HG03060 (cell line): ENCODE data around the gene LIMD2.
"Not testable (repeated sequence)": the region's sequence is repeated elsewhere in the genome, so short reads cannot be mapped to it uniquely, and the experiment has no call there.

Source experiments
- ATAC-seq: cut with Tn5 transposase; IDR thresholded peaks from one replicate; pipeline ENCODE4 v1.9.1; 2021; ENCODE audit warnings: low read depth, moderate number of reproducible peaks; ENCODE audit not compliant: unreplicated experiment

Gene LIMD2

DNA sequence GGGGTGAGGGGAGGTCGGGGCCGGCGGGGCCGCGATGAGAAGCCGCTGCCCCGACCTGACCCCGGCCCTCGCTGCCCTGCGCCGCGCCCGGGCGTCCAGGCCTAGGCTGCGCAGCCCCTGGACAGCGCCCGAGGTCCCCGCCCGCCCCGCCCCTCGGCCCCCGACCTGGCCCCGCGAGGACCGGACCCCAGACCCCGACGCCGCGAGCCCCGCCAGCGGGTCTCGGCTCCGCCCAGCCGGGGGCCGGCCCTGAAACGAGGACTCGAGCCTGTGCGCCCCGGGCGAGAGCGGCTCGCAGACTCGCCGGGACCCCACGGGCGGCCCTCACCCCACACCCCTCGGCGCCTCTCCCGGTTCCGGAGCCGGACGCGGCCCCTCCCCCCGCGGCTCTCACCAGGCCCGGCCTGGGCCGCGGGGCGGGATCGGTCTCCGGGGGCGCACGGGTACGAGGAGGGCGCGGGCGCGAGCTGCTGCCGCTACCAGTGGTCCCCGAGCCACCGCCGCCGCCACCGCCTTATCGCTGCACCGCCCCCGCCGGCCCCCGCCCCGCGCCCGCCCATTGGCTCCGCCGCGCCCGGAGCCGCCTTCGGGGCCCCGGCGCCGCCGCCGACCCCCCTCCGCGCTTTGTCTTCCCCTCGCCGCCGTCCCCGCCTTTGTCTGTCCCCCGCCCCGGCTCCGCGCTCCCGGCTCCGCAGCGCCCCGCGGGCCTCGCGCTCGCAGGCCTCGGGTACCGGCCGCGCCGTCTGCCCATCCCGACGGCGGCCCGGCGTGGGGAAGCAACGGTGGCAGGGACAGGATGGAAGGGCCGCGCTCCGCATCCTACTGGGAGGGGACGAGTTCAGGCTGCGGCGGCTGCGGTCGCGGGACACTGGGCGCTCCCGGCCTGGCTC lies at the start of gene LIMD2:
TSS of gene LIMD2 (minus strand) at position 488 of the 890 bp plus-strand sequence. CDS start 827 bp downstream, outside the sequence.
- no peak for ATAC-seq

DNA sequence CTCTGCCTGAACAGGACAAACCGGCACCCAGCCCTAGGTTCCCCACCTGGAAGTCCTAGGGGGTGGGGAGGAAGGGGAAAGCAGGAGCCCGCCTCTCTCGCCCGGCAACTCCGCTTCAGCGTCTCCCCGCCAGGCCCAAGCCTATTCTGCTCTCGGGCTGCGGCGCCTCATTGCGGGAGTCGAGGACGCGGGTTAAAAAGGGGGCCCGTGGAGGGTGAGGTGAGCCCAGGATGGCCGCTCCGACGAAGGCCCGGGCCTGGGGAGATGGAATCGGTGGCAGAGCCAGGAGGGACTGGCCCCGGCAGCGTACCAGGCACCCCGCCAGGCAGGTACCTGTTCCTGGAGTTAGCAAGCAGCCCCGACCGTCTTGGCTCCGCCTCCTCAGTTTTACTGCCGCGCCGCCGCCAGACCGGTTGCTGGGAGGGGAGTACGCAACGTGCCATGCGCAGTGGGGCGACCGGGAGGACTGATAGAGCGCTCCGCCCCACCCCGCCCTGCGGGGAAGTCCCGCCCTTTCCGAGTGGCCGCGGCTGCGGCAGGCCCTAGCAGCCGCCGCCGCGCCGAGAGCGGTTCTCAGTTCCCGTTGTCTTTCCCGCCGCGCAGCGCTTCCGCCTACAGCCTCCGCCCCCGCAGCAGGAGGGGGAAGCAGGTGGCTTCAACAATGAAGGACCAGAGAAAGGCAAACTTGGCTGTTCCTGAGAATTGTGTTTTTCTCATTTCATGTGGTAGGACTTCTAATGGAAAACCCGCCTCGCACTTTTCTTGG lies 41.7 kb upstream of the LIMD2 start, which contains the start of gene STRADA:
TSS of gene STRADA (minus strand) at position 392 of the 766 bp plus-strand sequence. CDS start 13,430 bp downstream, outside the sequence.
- peak; percentile 79 for ATAC-seq

DNA sequence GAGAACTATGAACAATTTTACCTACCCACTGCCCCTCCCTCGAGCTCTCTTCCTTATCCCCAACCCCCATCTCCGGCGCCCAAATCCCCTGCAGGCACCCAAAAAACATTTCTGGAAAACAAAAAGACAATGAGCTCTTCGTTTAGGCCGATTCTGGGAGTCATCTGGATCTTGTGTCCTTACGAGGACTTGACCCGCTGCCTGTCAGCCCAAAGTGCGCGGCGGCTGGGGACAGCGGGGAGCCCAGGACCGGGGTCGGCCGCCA lies 41.1 kb upstream of the LIMD2 start:
- no peak for ATAC-seq

DNA sequence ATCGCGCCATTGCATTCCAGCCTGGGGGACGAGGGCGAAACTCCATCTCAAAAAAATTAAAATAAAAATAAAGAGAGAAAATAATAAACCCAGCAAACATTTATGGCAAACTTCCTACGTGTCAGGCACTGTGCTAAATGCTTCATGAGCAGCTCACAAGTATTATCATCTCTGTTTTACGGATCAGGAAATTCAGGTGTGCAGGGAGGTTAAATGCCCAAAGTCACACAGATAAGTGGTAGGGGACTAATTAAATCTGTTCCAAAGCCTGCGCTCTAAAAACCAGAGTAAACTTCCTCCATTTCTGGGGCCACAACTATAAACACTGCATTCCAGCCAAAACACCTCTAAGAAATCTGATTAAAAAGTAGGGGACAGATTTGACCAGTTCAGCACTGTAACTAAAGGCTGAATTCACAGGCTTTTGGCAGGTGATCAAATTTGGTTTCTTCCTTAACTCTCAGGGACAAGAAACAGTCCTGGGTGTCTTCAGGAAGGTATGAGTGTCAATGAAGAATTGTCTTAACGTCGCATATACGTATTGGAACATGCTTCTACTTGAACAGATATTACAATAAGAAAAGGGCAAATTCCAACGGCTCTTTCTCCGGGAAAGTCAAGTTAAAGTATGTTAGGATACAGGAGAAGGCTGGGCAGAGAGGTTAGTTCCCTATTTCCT lies 40.7 kb upstream of the LIMD2 start:
- no peak for ATAC-seq

DNA sequence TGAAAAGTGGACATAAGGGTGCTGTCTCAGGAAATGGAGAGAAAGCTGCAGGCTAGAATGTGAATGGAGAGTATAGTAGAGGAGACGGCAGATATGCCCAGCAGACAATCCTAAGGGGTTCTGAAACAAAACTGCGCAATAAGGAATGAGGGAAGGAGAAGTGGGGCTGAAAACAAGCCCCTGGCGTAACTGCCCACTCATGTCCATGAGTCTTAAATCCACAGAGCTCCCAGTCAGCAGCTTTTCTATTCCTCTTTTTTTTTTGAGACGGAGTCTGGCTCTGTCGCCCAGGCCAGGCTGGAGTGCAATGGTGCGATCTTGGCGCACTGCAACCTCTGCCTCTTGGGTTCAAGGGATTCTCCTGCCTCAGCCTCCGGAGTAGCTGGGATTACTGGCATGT lies 35.8 kb upstream of the LIMD2 start:
- no peak for ATAC-seq

DNA sequence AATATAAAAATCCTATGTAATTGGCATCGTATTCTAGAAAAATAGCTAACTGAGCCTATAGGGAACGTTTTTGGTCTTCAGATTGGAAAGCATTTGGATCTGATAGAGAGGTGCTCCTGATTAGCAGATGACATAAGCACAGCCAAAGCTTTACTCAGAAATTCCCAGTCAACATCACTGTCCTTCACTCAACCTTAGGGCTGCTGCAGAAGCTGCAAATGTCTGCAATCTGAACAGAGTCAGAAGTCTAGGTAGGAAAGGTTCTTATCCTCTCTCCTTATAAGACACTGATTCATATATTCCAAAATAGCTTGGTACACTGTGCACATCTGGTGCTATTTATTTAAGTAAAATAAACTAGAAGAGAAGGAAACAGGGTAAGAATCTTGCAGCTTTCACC lies 22.5 kb upstream of the LIMD2 start:
- ATAC-seq, result no peak

DNA sequence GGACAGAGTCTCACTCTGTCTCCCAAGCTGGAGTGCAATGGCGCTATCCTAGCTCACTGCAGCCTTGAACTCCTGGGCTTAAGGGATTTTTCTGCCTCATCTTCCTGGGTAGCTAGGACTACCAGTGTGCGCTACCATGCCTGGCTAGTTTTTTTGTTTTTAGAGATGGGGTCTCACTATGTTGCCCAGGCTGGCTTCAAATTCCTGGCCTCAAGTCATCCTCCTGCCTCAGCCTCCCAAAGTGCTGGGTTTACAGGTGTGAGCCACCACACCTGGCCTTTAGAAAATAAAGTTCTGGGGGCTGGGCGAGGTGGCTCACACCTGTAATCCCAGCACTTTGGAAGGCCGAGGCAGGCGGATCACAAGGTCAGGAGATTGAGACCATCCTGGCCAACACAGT lies 20.3 kb upstream of the LIMD2 start:
- ATAC-seq, result not testable (repeated sequence)

DNA sequence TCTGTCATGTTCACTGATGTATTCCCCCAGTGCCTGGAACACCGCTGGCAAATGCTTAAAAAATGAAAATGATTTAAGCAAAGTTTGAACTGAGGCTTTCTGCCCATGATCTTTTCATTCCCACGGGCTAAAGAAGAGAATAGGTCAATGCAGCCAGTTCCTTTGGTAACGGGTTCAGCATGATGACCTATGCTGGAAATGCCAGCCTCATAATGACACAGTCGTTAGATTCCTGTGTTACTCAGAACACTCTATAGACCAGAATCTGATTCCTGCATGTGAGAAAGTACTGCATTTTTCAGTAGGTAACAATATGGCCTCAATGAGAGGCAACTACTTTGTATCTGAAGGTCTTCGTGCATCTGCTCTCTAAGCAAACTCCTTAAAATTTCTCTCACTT lies 19.1 kb upstream of the LIMD2 start:
- ATAC-seq, result no peak

DNA sequence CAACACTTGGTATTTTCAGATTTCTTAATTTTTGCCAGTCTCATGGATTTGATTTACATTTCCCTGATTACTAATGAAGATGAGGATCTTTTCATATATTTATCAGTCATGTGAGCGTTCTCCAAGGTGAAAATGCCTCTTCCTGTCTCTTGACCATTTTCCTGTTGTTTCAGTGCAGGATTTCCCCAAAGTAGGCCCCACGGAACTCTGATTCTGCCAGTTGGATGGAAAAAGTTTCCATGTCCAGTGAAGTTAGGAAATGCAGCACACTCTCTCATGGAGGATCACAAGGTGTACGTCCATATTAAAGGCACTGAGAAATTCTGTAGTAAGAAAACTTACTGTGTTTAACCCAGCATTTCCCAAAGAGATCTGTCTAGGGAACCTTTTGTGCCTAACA lies 16.5 kb upstream of the LIMD2 start:
- no peak for ATAC-seq

DNA sequence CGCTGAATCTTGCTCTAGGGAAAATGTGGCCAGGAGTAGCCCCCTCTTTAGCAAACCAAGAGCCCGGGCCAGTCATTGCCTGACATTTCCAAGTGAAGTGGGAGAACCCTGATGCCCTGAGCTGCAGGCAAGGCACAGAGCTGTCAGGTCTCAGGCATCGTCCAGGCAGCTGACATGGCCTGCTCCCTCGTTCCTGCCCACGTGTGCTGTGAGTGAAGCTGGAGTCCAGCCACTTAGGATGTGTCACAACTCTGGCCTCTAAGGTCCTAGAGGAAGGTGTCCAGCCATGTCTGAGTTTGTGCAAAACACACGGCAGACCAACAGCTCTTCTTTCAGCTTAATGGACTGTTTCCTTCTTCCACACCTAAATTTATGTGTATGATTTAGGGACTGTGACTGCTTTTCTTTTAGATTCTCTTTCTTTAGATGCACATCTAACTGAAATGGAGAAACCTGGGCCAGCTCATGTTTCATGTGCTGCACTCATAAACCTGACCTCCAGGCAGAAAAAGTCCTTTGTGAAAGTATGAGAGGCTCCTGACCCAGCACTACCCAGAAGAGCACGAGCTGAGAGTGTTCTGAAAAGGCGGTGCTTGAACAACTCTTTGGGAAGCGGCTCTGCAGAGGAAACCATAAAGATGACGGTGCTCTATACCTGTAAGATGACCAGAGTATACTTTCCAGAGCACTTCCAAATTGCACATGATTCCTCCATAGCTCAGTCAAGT lies 14.8 kb upstream of the LIMD2 start:
- ATAC-seq, result no peak

DNA sequence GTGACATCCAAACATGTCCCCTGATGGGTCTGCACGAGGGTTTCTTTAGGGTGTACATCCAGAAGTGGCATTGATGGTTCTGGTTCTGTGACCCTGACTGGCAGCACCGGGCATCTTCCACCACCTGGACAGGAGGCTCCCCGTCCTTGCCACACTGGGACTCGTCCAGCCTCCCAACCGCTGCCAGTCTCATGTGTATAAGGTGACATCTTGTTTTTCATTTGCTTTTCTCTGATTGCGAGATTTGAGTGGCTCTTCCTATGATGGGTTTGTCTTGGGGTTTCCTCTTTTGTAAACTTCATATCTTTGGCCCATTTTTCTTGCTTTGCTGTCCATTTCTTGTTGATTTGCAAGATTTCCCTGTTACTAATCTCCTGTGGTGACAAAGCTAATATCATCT lies 9.2 kb upstream of the LIMD2 start:
- ATAC-seq, result no peak

DNA sequence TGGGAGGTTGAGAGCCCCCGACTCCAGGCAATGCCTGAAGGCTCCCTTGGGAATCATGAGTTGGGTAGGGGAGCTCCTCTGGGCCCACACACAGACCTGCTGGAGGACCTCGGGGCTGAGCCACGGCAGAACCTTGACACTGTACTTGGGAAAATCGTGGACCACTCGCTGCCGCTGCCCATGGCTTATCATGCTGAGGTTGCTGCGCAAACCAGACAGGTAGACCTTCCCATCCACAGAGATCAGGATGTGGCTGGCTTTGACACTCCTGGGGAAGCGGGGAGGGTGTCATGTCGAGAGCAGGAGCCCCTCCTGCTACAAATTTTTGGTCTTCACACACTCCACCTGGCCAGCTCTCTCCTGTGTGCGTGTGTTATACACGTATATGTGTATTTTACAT lies 7.2 kb upstream of the LIMD2 start:
- no peak for ATAC-seq

DNA sequence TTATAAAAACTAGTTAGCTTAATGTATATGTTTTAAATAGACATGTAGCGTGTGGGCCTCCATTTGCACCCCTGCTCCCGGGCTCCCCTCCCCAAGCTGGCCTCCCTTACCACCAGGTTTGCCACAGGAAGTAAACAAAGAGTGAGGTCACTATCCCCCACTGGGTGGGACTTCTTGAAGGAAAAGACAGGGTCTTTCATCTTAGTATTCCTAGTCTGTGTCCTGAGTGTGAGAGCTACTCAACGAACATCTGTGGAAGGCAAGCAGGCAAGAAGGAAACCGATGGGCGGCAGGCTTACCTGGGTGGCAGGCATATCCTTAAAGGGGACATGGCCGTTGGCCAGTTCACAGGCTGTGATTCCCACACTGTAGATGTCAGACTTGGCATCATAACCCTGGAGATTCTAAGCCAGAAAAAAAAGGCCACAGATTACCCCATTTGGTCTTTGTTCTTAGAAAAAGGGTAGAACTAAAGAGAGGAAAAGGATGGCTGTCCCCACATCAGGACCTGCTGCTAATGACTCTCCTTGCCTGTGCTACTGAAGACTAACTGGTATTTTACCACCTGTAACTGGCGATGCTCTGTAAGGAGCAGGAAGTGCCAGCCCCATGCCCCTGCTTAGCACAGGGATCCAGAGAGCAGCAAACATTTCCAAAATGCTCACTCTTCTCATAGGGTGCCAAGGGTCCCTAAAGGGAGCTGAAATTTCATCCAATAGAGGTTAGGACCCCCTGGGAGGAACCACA lies 6.6 kb upstream of the LIMD2 start:
- ATAC-seq, result no peak

DNA sequence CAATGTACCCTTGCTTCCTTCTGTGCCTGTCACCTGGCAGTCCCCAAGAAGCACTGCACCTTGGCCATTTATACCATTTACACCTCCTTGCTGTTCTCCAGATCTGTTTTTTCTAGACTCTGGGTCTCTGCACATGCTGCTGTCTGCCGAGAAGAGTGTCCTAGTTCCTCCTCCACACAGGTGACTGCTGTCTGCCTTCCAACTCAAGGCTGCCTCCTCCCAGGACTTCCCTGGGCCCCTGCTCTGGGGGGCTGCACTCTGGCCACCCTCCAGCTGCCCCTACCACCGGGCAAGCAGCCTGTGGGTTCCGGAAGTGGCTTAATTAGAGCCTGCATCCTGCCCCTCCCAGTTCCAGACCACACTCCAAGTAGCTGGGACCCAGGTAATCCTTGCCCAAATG lies 5.7 kb upstream of the LIMD2 start:
- ATAC-seq, result no peak

DNA sequence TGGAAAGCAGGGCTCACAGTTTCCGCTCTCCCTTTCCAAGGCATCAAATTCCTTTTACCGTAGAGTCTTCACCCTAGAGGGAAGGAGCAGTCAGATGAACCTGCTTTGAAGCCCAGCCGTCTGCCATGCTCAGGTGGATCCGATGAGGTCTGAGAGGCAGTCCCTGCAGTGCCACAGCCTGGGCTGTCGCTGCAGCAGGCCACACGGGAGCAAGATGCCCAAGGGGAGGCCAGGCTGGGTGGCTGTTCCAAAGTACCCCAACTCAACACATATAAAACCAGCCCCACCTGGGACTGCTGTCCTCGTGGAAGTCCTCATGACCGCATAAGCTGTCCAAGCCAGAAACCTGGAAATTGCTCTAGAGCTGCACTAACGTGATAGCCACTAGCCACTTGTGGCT lies 4.9 kb upstream of the LIMD2 start:
- ATAC-seq, result no peak

DNA sequence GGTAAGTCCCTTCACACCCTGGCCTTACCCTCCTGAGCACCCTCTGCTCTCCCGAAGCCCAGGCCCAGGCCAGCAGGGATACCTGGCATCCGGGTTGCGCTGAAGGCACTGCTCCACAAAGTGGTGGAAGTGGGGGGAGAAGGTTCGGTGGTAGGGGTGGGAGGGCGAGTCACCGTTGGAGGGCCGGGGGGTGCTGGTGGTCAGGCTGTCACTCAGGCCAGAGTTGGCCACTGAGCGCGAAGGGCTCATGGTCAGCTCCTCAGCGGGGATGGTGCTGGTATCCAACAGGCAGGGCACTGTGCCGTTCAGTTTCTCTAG lies 4.3 kb upstream of the LIMD2 start:
- ATAC-seq, result no peak

DNA sequence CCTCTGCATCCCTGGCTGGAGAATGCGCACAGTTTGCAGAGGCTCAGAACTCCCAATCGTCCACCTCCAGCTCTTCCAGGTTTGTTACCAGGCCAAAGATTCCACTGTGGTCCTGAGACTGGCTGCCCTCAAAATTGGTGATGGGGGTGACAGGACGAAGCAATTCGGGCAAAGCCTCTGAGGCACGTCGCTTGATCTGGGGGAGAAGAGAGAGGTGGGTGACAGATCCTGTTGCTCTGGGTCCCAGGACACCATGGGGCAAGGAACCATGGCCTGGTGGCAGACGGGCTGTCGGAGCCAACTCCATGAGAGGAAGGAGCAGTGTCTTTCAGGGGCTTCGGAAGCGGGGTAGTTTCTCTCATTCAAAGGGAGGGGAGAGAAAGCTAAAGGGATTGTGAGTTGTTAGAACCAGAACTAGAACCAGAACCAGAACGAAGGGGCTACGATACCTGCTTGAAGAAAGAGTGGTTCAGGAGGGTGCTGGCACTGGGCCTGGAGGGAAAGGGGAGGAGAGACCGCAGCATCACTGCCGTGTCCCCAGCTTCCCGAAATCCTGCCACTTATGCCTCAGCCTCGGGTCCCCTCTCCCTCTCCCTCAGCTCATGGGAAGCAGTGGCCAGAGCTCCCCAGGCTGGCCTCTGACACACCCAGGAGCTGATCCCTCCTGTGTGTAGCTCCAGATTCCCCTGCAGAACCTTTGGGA lies 3.8 kb upstream of the LIMD2 start:
- no peak for ATAC-seq

DNA sequence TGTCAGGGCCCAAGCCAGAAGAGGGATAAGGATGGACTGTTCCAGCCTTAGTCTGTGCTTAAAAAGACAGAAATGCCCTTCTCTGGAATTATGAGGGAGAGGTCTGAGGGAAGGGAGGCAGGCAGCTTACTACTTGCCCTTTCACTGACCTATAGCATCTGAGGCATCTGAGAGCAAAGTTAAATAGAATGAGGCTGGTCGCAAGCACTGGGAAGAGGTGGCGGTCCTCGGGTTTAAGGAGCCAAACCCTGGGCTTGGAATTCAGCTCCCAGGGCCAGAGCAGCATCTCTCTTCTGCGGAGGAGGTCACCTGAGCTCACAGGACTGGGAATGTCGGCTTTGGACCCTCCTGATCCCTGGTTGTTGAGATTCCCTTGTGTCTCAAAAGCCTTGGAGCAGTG lies 3.1 kb upstream of the LIMD2 start:
- no peak for ATAC-seq

DNA sequence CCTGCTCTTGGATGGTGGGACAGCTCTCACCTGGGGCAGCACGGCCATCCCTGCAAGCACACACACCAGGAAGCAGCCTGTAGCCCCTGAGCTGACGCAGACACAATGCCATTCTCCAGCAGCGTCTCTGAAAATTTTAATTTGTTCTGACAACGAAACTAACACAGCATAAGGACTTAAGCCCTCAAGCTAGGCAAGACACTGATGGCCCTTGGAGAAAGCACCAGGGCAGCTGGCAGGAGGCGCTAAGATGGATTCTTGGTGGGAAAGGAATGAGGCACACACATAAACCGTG lies 2.7 kb upstream of the LIMD2 start:
- no peak for ATAC-seq
